Measurements from ENCODE around the gene ACTC1.

The ACTC1 gene

GRCh38 chr15:34799149-34800101 lies 4.1 kb upstream of the ACTC1 start:
- DNase-seq (ENCODE audit: low spot score), result no peak

DNA sequence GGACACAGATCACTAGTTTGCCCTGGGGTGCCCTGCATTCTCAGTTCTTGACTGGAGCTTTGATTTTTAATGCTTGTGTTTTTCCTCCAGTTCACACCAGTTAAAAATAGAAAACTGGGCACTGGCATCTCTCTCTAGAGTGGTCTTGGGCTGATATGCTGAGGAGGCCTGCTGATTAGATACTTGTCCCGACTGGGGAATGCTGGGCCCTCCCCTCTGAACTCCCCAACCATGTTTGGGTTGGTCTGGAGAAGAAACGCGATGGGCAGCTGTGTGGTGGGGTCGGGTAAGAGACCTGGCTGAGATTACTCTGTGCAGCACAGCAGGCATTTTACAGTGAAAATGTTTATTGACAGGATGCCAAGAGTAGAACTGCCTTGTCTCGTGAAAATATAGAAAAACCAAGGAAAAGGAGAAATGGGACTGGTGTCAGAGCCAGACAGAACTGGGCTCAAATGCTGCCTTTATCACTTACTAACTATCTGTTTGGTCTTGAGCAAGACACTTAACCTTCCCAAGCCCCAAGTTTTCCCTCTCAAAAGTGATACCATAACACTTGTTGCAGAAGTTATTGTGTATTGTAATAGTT lies 1.6 kb upstream of the ACTC1 start:
- no peak for DNase-seq (ENCODE audit: low spot score)

GRCh38 chr15:34794590-34795206 lies 651 bp downstream of the ACTC1 start:
- DNase-seq (ENCODE audit: low spot score), result no peak

DNA sequence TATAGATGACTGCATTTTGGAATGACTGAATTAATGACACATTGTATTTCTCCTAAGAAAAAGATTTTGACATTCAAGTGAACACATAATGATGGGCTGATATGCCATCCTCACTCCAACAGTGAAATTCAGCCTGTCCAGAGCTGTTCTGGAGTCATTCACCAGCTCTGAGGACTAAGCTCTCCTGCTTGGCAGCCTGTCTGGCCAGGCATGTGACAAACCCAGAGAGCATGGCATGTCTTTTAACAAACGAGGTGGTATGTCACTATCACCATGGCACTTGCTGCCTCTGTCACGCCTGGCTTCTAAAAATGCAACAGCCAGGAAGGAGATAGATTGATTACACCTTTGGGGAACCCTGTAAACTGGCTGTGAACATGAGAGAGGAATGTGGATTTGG lies 1.4 kb downstream of the ACTC1 start:
- DNase-seq (ENCODE audit: low spot score), result peak; percentile 26

DNA sequence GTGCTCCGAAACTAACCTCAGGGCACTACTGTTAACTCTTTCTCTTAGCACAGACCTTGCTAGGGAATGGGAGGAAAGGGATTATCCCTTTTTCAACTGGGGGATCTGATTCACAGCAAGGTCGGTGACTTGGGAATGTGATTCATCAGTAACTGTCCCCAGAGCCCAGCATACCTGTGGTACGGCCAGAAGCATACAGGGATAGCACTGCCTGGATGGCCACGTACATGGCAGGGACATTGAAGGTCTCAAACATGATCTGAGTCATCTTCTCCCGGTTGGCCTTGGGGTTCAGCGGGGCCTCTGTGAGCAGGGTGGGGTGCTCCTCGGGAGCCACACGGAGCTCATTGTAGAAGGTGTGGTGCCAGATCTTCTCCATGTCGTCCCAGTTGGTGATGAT lies 2.3 kb downstream of the ACTC1 start:
- no peak for DNase-seq (ENCODE audit: low spot score)

DNA sequence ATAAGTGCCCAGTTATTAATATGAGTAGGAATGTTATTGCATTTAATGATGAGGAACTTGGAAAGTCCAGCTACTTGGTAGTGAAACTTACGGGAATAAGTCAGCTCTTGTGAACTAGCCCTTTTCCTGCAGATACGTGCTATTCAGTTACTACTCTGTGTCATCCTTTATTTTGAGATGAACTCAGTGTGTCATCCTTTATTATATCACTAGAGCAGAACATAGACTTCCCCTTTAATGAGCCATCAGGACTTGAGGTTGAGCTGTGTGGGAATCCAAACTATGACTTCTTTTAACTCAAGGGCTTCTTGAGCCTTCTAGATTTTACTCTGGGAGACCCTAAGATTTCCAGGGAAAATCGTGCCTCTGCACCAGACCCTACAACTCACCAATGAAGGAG lies 3.6 kb downstream of the ACTC1 start:
- DNase-seq (ENCODE audit: low spot score), result no peak

GRCh38 chr15:34790121-34790520 lies 5.2 kb downstream of the ACTC1 start:
- DNase-seq (ENCODE audit: low spot score), result no peak

DNA sequence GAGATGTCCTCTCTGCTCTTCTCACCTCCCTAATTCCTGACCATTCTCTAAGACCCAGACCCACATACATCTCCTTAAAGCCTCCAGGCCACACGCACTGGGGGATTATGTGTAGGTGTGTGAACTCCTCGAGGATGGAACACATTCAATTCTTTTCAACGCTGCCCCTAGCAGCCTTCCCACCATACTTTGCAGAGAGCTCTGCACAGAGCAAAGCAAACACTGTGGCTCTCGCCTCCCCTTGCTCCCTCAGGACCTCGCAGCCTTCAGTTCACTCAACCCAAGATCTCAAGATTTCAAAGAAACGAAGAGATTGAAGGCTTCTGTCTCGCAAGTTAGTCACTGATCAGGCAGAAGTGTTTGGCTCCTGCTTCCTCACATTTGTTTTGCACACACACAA lies 6.0 kb downstream of the ACTC1 start:
- no peak for DNase-seq (ENCODE audit: low spot score)

DNA sequence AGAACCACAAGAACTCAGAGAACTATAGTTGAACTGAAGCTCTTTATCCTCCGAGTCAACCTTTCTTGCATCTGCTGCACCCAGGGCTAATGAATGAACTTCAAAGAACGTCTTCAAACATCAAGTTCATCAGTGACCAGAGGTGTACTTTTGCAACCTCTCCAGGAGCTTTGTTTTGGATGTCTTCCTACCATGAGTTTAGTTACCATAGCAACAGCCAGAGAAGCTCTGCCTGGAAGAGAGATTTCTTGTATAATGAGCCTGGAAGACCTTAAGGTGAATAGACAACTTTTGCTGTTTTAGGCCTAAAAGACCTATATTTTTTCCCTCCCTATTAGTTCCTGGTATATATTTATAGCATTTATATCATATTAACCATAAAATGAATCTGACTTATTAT lies 9.1 kb downstream of the ACTC1 start:
- DNase-seq (ENCODE audit: low spot score), result no peak

DNA sequence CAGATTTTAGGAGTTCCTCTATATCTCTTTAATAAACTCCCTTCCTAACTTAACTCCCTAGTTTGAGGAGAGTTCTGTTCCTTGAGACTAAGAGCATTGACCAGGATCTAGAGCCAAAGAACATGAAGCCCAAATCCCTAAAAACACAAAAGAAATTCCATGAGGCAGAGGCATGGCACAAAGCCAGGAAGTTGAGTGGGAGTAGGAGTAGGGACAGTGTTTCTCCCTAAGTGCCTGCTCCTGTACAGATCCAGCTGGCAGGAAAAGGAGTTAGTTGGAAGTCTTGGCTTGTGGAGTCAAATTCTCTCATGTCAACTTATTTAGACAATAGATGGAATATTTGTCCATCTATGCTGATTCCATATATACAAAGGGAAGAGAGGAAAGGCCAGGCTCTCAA lies 11.4 kb downstream of the ACTC1 start:
- no peak for DNase-seq (ENCODE audit: low spot score)

- no peak for DNase-seq (ENCODE audit: low spot score)
Measured at GRCh38 chr15:34783431-34783830, 11.9 kb downstream of the ACTC1 start.

GRCh38 chr15:34782901-34783300 lies 12.4 kb downstream of the ACTC1 start:
- no peak for DNase-seq (ENCODE audit: low spot score)

DNA sequence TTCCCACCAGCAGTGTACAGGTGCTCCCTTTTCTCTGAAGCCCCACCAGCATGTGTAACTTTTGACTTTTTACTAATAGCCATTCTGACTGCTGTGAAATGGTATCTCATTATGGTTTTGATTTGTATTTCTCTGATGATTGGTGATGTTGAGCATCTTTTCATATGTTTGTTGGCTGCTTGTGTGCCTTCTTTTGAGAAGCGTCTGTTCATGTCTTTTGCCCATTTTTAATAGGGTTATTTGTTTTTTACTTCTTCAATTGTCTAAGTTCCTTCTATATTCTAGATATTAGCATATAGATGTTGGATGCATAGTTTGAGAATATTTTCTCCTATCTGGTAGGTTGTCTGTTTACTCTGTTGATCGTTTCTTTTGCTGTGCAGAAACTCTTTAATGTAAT lies 14.6 kb downstream of the ACTC1 start:
- DNase-seq (ENCODE audit: low spot score), result no peak

- no peak for DNase-seq (ENCODE audit: low spot score)
Measured at GRCh38 chr15:34776606-34777105, 18.7 kb downstream of the ACTC1 start.

DNA sequence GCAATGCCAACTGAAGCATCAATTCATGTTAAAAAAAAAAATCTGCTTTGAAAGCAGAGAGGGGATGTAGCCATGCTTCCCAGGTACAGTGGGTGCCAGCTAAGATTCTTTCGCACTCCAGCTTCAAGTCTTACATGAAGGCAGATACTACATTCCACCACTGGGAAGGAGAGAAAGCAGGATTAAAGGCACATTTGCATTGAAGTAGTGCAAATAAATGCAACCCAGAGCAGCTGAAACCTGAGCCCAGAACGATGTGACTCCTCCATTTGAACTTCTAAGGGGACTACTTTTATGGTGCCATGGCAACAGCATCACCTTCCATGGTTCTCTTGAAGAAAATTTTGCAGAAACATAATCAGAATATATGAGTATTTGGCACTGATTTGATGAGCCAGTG lies 21.4 kb downstream of the ACTC1 start:
- no peak for DNase-seq (ENCODE audit: low spot score)

GRCh38 chr15:34773013-34773412 lies 22.3 kb downstream of the ACTC1 start:
- DNase-seq (ENCODE audit: low spot score), result no peak

GRCh38 chr15:34772312-34772711 lies 23.0 kb downstream of the ACTC1 start:
- DNase-seq (ENCODE audit: low spot score), result no peak

- DNase-seq (ENCODE audit: low spot score), result no peak
Measured at GRCh38 chr15:34769711-34770110, 25.6 kb downstream of the ACTC1 start.

DNA sequence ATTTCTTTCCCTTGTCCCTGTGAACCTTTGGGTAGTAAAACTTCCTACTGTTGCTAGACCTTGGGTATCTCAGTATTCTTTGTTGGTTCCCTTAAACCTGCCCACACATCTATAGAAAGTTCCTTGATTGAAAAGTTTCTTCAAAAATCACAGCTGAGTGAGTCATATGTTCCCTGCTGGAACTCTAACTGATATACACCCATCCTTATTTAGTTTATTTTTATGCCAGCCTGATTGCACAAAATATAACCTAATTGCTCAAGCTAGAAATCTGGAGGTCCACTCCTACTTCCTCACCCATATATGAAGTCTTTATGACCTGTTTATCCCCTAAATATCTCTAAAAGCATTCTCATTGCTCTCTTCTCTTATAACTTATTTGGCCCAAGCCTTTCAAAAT lies 26.8 kb downstream of the ACTC1 start:
- DNase-seq (ENCODE audit: low spot score), result no peak

GRCh38 chr15:34765741-34766140 lies 29.6 kb downstream of the ACTC1 start:
- no peak for DNase-seq (ENCODE audit: low spot score)

DNA sequence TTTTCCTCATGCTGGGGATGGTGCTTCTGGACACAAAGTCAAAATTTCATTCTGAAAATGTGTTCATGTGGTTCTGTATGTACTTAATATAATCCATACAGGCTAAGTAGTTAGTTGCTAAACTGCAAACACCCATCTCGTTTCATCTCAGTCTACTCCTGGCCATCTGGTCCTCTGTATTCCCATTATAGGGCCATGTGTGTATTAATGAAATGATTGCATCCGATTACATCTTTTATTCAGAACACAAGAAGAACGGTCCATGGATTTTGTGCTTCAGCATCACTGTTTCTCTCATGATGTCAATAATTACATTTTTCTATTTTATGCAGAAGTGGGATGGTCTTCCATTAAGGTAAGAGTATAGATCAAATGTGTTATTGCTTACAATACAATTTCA lies 34.4 kb downstream of the ACTC1 start:
- DNase-seq (ENCODE audit: low spot score), result no peak

- DNase-seq (ENCODE audit: low spot score), result no peak
Measured at GRCh38 chr15:34759992-34760391, 35.4 kb downstream of the ACTC1 start.

- DNase-seq (ENCODE audit: low spot score), result no peak
Measured at GRCh38 chr15:34759347-34759746, 36.0 kb downstream of the ACTC1 start.
